HL-60 (cell line): ENCODE results near the gene TMEM245.
"Not testable (repeated sequence)": the region's sequence is repeated elsewhere in the genome, so short reads cannot be mapped to it uniquely, and the experiment has no call there.

Experiments
- DNase-seq, 2 experiments: peaks; one replicate each; pipeline ENCODE4 v3.0.0-alpha.2; 2010 to 2020; ENCODE audit warnings: low read depth in 1 of 2, low spot score in 1 of 2
- H3K27ac ChIP-seq: fragments of 250-450 bp; sonication (Bioruptor Pico); replicated peaks from 2 replicates; pipeline ENCODE4 v1.5.1; 2020; ENCODE audit warnings: mild to moderate bottlenecking, moderate library complexity
- H3K27me3 ChIP-seq: fragments of 250-450 bp; sonication (Bioruptor Pico); 2 replicates; pipeline ENCODE4 v1.5.1; 2021; ENCODE audit warnings: mild to moderate bottlenecking, moderate library complexity; ENCODE audit not compliant: insufficient read depth, poor library complexity, severe bottlenecking
- H3K4me3 ChIP-seq: replicated peaks from 2 replicates; pipeline ENCODE4 v1.5.1; 2011; ENCODE audit warnings: mild to moderate bottlenecking, control low read depth, low read length; ENCODE audit not compliant: insufficient read depth
- GABPA ChIP-seq: IDR thresholded peaks from 2 replicates; pipeline ENCODE4 v1.6.1; 2012; ENCODE audit warnings: low read depth
- POLR2AphosphoS5 ChIP-seq: IDR thresholded peaks from 2 replicates; pipeline ENCODE4 v1.6.1; 2012; ENCODE audit warnings: low read depth
- SPI1 ChIP-seq: IDR thresholded peaks from 2 replicates; pipeline ENCODE4 v1.6.1; 2012; ENCODE audit warnings: low read depth, mild to moderate bottlenecking, borderline replicate concordance
- TF ChIP-seq, protein P1 (sequence below): IDR thresholded peaks from 2 replicates; pipeline ENCODE4 v1.6.1; 2012; ENCODE audit warnings: low read depth; ENCODE audit not compliant: insufficient replicate concordance
- TF ChIP-seq, protein P2 (sequence below): IDR thresholded peaks from one replicate; pipeline ENCODE4 v1.5.1; 2011; ENCODE audit warnings: low read length, control low read depth, inconsistent platforms; ENCODE audit not compliant: insufficient read depth

TMEM245 gene

GRCh38 chr9:109129470-109130197, 9.9 kb upstream of the TMEM245 start:
- DNase-seq: no peak
- H3K27ac ChIP-seq: no peak overlapping the region
- H3K4me3 ChIP-seq: no peak overlapping the region
- TF ChIP-seq POLR2AphosphoS5 (no peak), SPI1 (no peak), GABPA (no peak)
- TF ChIP-seq, protein P1, sequence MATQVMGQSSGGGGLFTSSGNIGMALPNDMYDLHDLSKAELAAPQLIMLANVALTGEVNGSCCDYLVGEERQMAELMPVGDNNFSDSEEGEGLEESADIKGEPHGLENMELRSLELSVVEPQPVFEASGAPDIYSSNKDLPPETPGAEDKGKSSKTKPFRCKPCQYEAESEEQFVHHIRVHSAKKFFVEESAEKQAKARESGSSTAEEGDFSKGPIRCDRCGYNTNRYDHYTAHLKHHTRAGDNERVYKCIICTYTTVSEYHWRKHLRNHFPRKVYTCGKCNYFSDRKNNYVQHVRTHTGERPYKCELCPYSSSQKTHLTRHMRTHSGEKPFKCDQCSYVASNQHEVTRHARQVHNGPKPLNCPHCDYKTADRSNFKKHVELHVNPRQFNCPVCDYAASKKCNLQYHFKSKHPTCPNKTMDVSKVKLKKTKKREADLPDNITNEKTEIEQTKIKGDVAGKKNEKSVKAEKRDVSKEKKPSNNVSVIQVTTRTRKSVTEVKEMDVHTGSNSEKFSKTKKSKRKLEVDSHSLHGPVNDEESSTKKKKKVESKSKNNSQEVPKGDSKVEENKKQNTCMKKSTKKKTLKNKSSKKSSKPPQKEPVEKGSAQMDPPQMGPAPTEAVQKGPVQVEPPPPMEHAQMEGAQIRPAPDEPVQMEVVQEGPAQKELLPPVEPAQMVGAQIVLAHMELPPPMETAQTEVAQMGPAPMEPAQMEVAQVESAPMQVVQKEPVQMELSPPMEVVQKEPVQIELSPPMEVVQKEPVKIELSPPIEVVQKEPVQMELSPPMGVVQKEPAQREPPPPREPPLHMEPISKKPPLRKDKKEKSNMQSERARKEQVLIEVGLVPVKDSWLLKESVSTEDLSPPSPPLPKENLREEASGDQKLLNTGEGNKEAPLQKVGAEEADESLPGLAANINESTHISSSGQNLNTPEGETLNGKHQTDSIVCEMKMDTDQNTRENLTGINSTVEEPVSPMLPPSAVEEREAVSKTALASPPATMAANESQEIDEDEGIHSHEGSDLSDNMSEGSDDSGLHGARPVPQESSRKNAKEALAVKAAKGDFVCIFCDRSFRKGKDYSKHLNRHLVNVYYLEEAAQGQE: no peak
- TF ChIP-seq, protein P2, sequence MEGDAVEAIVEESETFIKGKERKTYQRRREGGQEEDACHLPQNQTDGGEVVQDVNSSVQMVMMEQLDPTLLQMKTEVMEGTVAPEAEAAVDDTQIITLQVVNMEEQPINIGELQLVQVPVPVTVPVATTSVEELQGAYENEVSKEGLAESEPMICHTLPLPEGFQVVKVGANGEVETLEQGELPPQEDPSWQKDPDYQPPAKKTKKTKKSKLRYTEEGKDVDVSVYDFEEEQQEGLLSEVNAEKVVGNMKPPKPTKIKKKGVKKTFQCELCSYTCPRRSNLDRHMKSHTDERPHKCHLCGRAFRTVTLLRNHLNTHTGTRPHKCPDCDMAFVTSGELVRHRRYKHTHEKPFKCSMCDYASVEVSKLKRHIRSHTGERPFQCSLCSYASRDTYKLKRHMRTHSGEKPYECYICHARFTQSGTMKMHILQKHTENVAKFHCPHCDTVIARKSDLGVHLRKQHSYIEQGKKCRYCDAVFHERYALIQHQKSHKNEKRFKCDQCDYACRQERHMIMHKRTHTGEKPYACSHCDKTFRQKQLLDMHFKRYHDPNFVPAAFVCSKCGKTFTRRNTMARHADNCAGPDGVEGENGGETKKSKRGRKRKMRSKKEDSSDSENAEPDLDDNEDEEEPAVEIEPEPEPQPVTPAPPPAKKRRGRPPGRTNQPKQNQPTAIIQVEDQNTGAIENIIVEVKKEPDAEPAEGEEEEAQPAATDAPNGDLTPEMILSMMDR: no peak
- H3K27me3 ChIP-seq: no peaks in the 10 kb centered on the region

GRCh38 chr9:109126671-109127070, 6.9 kb upstream of the TMEM245 start:
- not testable (repeated sequence) for H3K27ac ChIP-seq, H3K27me3 ChIP-seq, H3K4me3 ChIP-seq, DNase-seq

GRCh38 chr9:109124121-109124520, 4.4 kb upstream of the TMEM245 start:
- Histone ChIP-seq H3K4me3 (no peak overlapping the region), H3K27me3 (no peaks in the 10 kb centered on the region), H3K27ac (no peak overlapping the region)
- no peak for DNase-seq
- TF ChIP-seq, protein P1: no peak
- TF ChIP-seq, protein P2: no peak
- TF ChIP-seq SPI1 (no peak), POLR2AphosphoS5 (no peak), GABPA (no peak)

DNA sequence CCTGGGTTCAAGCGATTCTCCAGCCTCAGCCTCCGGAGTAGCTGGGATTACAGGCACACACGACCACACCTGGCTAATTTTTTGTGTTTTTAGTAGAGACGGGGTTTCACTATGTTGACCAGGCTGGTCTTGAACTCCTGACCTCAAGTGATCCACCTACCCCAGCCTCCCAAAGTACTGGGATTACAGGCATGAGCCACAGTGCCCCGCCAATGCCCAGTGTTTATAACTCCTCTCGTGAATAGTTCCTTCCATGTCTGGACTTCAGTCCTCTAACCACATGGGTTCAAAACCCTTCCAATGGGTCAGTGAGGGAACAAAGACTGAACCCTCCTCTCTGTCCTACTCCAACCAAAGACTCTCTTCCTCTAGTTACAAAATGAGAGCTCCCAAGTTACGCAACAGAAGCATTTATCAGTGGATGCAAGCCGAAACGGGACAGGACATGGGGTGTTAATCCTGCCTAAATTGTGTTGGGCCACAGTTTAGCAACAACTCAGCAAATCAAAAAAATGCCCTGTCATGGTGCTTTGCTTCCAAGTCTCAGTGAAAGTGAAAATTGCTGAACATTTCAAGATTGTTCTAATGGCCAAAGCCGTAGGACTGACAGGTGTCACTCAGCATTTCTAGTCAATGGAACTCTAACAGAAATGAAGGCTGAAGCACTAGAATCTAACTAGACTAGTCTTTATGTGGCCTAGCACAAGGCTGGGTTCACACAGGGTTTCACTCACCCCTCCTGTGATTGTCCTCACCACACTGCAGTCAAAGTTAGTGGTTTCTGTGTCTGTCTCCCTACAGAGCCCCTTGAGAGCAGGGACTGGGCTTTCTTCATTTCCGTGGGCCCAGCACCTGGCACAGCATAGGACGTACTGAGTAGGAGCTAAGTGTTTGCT, 3.2 kb upstream of the TMEM245 start:
- no peak for DNase-seq
- Histone ChIP-seq H3K27ac (no peak overlapping the region), H3K27me3 (no peaks in the 10 kb centered on the region), H3K4me3 (no peak overlapping the region)
- TF ChIP-seq SPI1: no peak
- TF ChIP-seq, protein P1: no peak
- no peak for TF ChIP-seq GABPA
- TF ChIP-seq, protein P2: no peak
- TF ChIP-seq POLR2AphosphoS5: no peak
